Middle frontal gyrus (tissue), 1 donor: ENCODE measurements around the gene PODXL2.

ENCODE experiments used
- DNase-seq: peaks from one replicate; pipeline ENCODE4 v3.0.0-alpha.2; 2015; ENCODE audit warnings: low spot score; ENCODE audit errors: extremely low spot score

PODXL2 gene

DNA sequence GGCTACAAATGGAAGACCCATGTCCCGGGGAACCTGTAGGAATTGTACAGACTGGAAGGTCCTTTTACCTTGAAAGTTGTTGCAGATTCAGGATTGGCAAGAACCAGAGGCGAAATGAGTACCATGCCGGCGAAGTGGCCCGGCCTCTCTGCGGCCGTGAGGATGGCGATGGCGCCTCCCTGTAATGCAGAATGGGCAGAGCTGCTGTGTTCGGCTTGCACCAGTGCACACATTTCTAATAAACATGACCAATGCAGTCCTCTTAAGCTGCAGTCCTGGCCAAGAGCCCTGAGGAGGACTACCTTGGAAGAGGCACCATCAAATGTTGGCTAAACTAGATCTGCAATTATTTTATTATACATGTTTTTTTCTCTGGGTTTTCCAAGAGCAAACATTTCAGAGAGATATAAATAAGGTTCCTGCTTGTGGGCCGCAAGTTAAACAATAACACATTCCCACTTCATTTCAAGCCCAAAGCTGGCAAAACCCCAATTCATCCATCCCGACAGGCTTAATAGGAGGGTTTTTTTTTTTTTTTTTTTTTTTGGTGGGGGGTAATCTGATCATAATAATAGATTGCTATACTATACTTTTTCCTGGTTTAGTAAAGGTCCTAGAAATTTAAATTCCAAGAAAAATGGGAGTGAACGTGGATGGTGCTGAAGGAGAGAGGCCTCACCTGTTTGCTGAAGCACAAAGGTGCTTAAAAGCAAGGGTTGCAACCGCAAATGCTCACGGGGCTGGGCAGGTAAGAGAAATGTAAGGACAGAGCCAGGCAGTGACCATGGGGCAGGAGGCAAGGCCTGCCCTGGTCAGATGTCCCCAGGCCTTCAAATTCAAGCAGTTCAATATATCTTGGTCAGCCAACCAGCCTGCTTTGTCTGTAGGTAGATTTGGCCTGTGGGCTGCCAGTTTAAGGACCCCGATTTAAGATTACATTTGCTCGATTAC lies 92.3 kb downstream of the PODXL2 start:
- DNase-seq: no peak

DNA sequence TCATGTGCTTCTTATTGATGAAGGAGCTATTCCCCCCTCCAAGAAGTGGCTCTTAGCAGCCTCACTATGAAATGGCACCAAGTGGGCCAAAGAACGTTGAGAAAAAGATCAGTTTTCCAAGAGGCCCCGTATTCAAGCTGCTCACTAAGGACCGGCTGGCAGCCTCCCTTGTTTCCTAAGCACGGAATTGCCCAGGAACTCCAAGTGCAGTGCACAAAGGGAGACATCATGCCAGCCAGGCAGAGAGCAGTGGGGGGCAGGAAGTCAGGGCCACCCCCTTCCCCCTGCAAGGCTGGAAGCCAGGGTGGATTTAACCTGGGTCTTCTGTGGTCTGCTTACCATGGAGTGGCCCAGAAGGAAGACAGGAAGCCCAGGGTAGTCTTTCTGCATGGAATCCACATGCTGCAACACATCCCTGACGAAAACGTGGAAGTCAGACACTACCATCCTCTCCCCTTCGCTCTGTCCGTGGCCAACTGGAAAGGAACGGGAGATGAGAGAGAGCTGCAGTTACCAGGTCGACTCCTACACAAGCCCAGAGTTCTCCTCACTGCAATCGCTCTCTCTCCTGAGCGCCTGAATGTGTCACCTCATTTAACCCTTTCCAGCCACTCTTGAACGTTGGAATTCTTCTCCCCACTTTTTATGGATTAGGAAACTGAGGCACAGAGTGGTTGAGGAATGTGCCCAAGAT lies 93.3 kb downstream of the PODXL2 start:
- DNase-seq: no peak
